Measurements from ENCODE around the gene PTBP2. TPM values are rescaled to one million over a fixed set of nuclear protein-coding genes. Genes with fewer than 3 reads are reported as not detected.

The PTBP2 gene
- total RNA-seq: 100 to 1,000 TPM in 2 of 5 donors, 10 to 100 TPM in 2, 1 to 10 TPM in 1; 7.2 to 376 (median 63.4) TPM
- 10 to 100 TPM in 1 of 3 donors, 1 to 10 TPM in 2; 4.5 to 16.1 (median 5.2) TPM for polyA plus RNA-seq
- long read RNA-seq, donor 1: 0 reads
- long read RNA-seq, donor 2, partial matches to known transcripts: 0 of 1 reads
- long read RNA-seq, donor 2, other reads (novel, unspliced or antisense): 0 of 1 reads
- long read RNA-seq, donor 3, partial matches to known transcripts: 0 of 2 reads
- long read RNA-seq, donor 3, other reads (novel, unspliced or antisense): 0 of 2 reads
- long read RNA-seq, donor 4: 0 reads
- long read RNA-seq, donor 5, partial matches to known transcripts: 0 of 1 reads
- long read RNA-seq, donor 5, other reads (novel, unspliced or antisense): 0 of 1 reads
- long read RNA-seq, donor 6: 0 reads
- long read RNA-seq, donor 7, full-length matches to known transcripts: 9 of 9 reads
- long read RNA-seq, donor 7, partial matches to known transcripts: 0 of 9 reads
- long read RNA-seq, donor 7, other reads (novel, unspliced or antisense): 0 of 9 reads
- long read RNA-seq, donor 8, full-length matches to known transcripts: 4 of 12 reads
- long read RNA-seq, donor 8, partial matches to known transcripts: 8 of 12 reads
- long read RNA-seq, donor 8, other reads (novel, unspliced or antisense): 0 of 12 reads
- long read RNA-seq, donor 9, full-length matches to known transcripts: 2 of 2 reads
- long read RNA-seq, donor 9, partial matches to known transcripts: 0 of 2 reads
- long read RNA-seq, donor 9, other reads (novel, unspliced or antisense): 0 of 2 reads
- long read RNA-seq, donor 10: 0 reads

DNA sequence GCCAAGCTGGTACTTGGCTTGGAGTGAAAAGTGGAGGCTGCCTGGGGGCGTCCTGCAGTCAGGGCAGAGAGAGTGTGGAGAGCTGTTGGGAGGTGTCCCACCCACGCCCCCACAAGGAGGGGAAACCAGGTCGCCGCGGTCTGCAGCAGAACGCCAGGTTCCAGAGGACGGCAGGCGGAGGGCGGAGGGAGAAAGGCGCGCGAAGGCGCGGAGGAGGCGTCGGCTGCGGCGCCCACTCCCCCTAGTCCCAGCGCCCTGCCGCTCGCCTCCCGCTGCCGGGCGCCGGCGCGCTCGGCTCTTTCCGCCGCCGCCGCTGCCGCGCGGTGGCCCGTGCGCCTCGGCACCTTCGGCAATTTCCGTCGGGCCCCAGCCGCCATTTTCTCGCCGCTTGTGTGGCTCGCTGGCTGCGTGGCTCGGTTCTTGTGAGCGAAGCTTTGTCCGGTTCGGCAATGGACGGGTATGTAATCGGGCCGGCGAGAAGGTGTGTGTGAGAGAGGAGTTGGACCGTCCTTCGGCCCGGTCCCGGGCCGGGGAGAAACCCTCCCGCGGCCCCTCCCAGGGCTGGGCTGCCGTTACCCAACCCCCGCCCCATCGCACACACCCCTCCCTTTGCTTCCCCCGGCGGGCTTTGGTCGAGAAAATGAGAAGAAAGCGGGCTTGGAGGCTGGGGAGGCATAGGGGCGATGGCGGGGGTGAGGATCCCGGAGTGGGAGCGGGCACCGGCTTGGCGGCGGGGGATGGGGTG, at the start of gene PTBP2:
Gene PTBP2, plus strand, starts transcription at position 369 of the 745 bp plus-strand sequence. Its CDS starts 81 bp downstream, at position 450.
- Histone ChIP-seq H3K36me3 (peaks cover 0 to 23% (median 6%) of the 10 kb centered on the region in 4 donors), H3K4me1 (peaks cover 0 to 35% (median 24%) of the 10 kb centered on the region in 4 donors), H3K27me3 (no peaks in the 10 kb centered on the region), H3K27ac (peak within 1 kb of the TSS; percentile 90 to 96 (median 94)), H3K9me3 (no peaks in the 10 kb centered on the region), H3K4me3 (peak within 1 kb of the TSS; percentile 85 to 96 (median 92))
- TF ChIP-seq POLR2A (IDR thresholded peaks at IDR 0.05) (peak in 1 of 4 donors; percentile 8), EP300 (IDR thresholded peaks at IDR 0.05) (no peak), POLR2AphosphoS5 (IDR thresholded peaks at IDR 0.05) (peak in 2 of 3 donors; percentile 57 to 67)
- TF ChIP-seq, protein P1, sequence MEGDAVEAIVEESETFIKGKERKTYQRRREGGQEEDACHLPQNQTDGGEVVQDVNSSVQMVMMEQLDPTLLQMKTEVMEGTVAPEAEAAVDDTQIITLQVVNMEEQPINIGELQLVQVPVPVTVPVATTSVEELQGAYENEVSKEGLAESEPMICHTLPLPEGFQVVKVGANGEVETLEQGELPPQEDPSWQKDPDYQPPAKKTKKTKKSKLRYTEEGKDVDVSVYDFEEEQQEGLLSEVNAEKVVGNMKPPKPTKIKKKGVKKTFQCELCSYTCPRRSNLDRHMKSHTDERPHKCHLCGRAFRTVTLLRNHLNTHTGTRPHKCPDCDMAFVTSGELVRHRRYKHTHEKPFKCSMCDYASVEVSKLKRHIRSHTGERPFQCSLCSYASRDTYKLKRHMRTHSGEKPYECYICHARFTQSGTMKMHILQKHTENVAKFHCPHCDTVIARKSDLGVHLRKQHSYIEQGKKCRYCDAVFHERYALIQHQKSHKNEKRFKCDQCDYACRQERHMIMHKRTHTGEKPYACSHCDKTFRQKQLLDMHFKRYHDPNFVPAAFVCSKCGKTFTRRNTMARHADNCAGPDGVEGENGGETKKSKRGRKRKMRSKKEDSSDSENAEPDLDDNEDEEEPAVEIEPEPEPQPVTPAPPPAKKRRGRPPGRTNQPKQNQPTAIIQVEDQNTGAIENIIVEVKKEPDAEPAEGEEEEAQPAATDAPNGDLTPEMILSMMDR (IDR thresholded peaks at IDR 0.05): no peak
- intact Hi-C loops (cut with DNase I; ENCODE audit: low total_unique reads): no loop called here
- WGBS, 5 donors: 0 to 1% (median 1%) methylated on average over 48 to 75 of the region's 75 CpGs
- DNase-seq: peak; percentile 80 to 96

DNA sequence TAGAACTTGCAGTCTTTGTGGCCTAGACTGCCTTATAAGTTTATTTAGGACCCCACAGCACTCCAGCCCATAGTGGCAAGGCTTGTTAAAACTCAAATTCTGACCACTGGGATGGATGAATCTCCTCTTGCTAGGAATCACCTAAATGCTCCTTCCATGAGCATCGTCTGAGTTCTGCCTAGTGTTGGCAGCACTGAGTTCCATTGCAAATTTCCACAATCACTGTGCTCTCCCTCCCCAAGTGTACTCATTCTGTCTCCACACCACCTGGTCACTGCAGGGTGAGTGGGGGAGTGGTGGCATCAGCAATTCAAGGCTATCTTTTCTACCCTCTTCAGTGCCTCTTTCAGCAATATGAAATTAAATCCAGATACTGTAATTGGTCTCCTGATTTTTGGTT, 46.7 kb upstream of the PTBP2 start:
- H3K9me3 ChIP-seq: peaks cover 0 to 22% (median 12%) of the 10 kb centered on the region in 4 donors
- intact Hi-C loops (cut with DNase I; ENCODE audit: low total_unique reads): no loop called here
- H3K36me3 ChIP-seq: no peaks in the 10 kb centered on the region
- TF ChIP-seq EP300 (IDR thresholded peaks at IDR 0.05) (no peak), POLR2A (IDR thresholded peaks at IDR 0.05) (no peak), POLR2AphosphoS5 (IDR thresholded peaks at IDR 0.05) (no peak)
- TF ChIP-seq, protein P1 (IDR thresholded peaks at IDR 0.05): no peak
- H3K4me3 ChIP-seq: no peak overlapping the region
- H3K27me3 ChIP-seq: no peaks in the 10 kb centered on the region
- no peaks in the 10 kb centered on the region for H3K4me1 ChIP-seq
- no peak for DNase-seq
- WGBS, 5 donors: 48 to 67% (median 54%) methylated on average over 1 of the region's 1 CpG
- H3K27ac ChIP-seq: no peak overlapping the region

DNA sequence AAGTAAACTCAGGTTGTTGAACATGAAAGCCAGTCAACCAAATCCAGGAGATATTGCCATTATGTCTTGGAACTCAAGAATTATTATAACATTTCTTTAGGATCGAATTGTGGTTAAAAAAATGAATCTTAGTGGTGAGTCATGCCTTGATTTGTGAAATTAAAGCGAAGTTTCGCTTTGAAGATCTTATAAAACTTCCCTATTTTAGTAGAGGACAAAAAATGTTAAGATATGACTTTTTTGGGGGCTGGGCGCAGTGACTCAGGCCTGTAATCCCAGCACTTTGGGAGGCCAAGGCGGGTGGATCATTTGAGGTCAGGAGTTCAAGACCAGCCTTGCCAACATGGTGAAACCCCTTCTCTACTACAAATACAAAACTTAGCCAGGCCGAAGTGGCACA, 39.5 kb upstream of the PTBP2 start:
- no peaks in the 10 kb centered on the region for H3K4me1 ChIP-seq
- no peaks in the 10 kb centered on the region for H3K9me3 ChIP-seq
- no peaks in the 10 kb centered on the region for H3K36me3 ChIP-seq
- 65 to 82% (median 76%) methylated on average over 5 to 6 of the region's 6 CpGs for WGBS, 5 donors
- no peak for DNase-seq
- TF ChIP-seq, protein P1 (IDR thresholded peaks at IDR 0.05): no peak
- TF ChIP-seq POLR2A (IDR thresholded peaks at IDR 0.05): no peak
- no peak for TF ChIP-seq POLR2AphosphoS5 (IDR thresholded peaks at IDR 0.05)
- no peak for TF ChIP-seq EP300 (IDR thresholded peaks at IDR 0.05)
- intact Hi-C loops (cut with DNase I; ENCODE audit: low total_unique reads): no loop called here
- H3K4me3 ChIP-seq: no peak overlapping the region
- H3K27me3 ChIP-seq: no peaks in the 10 kb centered on the region
- no peak overlapping the region for H3K27ac ChIP-seq

GRCh38 chr1:96683931-96684330, 37.7 kb upstream of the PTBP2 start:
- Histone ChIP-seq H3K9me3 (no peaks in the 10 kb centered on the region), H3K27ac (no peak overlapping the region), H3K4me3 (no peak overlapping the region), H3K4me1 (no peaks in the 10 kb centered on the region), H3K27me3 (no peaks in the 10 kb centered on the region), H3K36me3 (no peaks in the 10 kb centered on the region)
- 55 to 90% (median 80%) methylated on average over 2 of the region's 2 CpGs for WGBS, 5 donors
- intact Hi-C loops (cut with DNase I; ENCODE audit: low total_unique reads): no loop called here
- no peak for DNase-seq
- TF ChIP-seq, protein P1 (IDR thresholded peaks at IDR 0.05): no peak
- TF ChIP-seq POLR2AphosphoS5 (IDR thresholded peaks at IDR 0.05): peak in 1 of 3 donors; percentile 5

All from stomach (tissue), 19 donors.